Limb (tissue), 2 donors: ENCODE measurements around the gene KCNK7.
"Not testable (repeated sequence)": the region's sequence is repeated elsewhere in the genome, so short reads cannot be mapped to it uniquely, and the experiment has no call there.

Source experiments
- DNase-seq, 2 donors: peaks; one replicate each; pipeline ENCODE4 v3.0.0-alpha.2; 2016; ENCODE audit errors: extremely low spot score in 2 of 2

KCNK7 gene

GRCh38 chr11:65595543-65596281 is at the start of gene KCNK7:
Gene KCNK7, minus strand, starts transcription at chr11:65595800. Its CDS starts 28 bp downstream, at chr11:65595772.
- no peak for DNase-seq

- DNase-seq, result no peak
Measured at GRCh38 chr11:65644837-65645236, 49.2 kb upstream of the KCNK7 start.

- no peak for DNase-seq
Measured at GRCh38 chr11:65643971-65644370, 48.4 kb upstream of the KCNK7 start.

GRCh38 chr11:65642014-65642671 is 46.5 kb upstream of the KCNK7 start:
- DNase-seq, result no peak

- DNase-seq, result no peak
Measured at GRCh38 chr11:65641297-65642013, 45.9 kb upstream of the KCNK7 start.

GRCh38 chr11:65640483-65641296 is 45.1 kb upstream of the KCNK7 start:
- DNase-seq, result no peak

GRCh38 chr11:65639623-65640482 is 44.3 kb upstream of the KCNK7 start:
- no peak for DNase-seq

- DNase-seq, result not testable (repeated sequence)
Measured at GRCh38 chr11:65639228-65639597, 43.6 kb upstream of the KCNK7 start.

GRCh38 chr11:65637794-65638419 is 42.3 kb upstream of the KCNK7 start, which contains the start of gene SIPA1:
Gene SIPA1, plus strand, starts transcription at chr11:65638101. Its CDS starts 2,821 bp downstream, at chr11:65640922.
- peak; percentile 71 to 88 for DNase-seq

GRCh38 chr11:65637032-65637557 is 41.5 kb upstream of the KCNK7 start:
- DNase-seq, result no peak

- no peak for DNase-seq
Measured at GRCh38 chr11:65636108-65637031, 40.8 kb upstream of the KCNK7 start.

- DNase-seq, result no peak
Measured at GRCh38 chr11:65634905-65635731, 39.5 kb upstream of the KCNK7 start.

GRCh38 chr11:65634440-65634839 is 38.8 kb upstream of the KCNK7 start:
- DNase-seq, result no peak

- no peak for DNase-seq
Measured at GRCh38 chr11:65634109-65634436, 38.5 kb upstream of the KCNK7 start.

- DNase-seq, result no peak
Measured at GRCh38 chr11:65633390-65634108, 37.9 kb upstream of the KCNK7 start.

GRCh38 chr11:65630215-65630614 is 34.6 kb upstream of the KCNK7 start:
- DNase-seq, result no peak

- no peak for DNase-seq
Measured at GRCh38 chr11:65629579-65629978, 34.0 kb upstream of the KCNK7 start.
